Measurements from ENCODE around the gene DMRTA2. TPM values are rescaled to one million over a fixed set of nuclear protein-coding genes. Genes with fewer than 3 reads are reported as not detected.

The DMRTA2 gene
- not detected for total RNA-seq
- not detected for polyA plus RNA-seq (ENCODE audit: insufficient read depth, low read depth, low replicate concordance)
- long read RNA-seq, donor 1, result 0 reads
- long read RNA-seq, donor 2, result 0 reads
- long read RNA-seq, donor 3, result 0 reads
- long read RNA-seq, donor 4, result 0 reads
- long read RNA-seq, donor 5, result 0 reads
- long read RNA-seq, donor 6, result 0 reads
- long read RNA-seq, donor 7, result 0 reads
- long read RNA-seq, donor 8, result 0 reads
- long read RNA-seq, donor 9, result 0 reads
- long read RNA-seq, donor 10, result 0 reads

DNA sequence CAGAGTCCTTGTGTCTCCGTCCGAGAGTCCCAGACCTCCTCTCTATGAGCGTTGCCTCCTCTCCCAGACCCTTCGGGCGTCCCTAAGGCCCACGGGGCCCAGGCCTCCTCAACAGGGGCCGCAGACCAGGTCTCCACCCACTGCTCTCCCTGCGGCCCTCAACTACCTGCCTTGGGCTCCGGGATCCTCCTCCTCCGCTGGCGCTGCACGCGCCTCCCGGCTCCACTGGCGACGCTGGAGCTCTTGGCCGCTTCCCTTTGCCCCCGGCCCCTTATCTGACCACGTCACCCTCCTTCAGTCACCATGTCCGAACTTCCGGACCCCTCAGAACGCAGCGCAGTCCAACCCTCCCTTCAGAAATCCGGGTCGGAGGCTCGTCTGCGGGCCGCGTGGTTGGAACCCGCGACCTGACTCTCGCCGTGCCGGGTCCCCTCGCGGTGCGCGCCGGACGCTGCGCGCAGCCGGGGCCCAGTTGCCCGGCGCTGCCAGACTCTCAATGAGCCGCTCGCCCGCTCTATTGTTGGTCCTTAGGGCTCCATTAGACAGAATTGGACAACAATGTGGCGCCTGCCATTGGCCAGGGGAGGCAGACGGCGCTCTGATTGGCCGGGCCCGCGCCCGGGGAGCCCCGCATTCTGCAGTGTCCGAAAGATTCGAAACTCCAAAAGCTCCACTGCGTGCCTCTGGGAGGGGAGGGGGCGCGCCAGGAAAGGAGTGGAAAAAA is at the start of gene DMRTA2:
DMRTA2 (minus strand) TSS at position 498 of the 724 bp plus-strand sequence. CDS start 1,907 bp downstream, outside the sequence.
- intact Hi-C loops (cut with DNase I), result no loop called here
- no peaks in the 10 kb centered on the region for H3K36me3 ChIP-seq (ENCODE audit: control insufficient read depth in 2 of 3, insufficient read depth in 3 of 3, low read length in 3 of 3)
- peak within 1 kb of the TSS in 1 of 3 donors; percentile 54 for H3K4me3 ChIP-seq (ENCODE audit: low read length in 3 of 3)
- FAIRE-seq (no peak), DNase-seq (peak; percentile 40 to 66 (median 43))
- TF ChIP-seq, protein P1, sequence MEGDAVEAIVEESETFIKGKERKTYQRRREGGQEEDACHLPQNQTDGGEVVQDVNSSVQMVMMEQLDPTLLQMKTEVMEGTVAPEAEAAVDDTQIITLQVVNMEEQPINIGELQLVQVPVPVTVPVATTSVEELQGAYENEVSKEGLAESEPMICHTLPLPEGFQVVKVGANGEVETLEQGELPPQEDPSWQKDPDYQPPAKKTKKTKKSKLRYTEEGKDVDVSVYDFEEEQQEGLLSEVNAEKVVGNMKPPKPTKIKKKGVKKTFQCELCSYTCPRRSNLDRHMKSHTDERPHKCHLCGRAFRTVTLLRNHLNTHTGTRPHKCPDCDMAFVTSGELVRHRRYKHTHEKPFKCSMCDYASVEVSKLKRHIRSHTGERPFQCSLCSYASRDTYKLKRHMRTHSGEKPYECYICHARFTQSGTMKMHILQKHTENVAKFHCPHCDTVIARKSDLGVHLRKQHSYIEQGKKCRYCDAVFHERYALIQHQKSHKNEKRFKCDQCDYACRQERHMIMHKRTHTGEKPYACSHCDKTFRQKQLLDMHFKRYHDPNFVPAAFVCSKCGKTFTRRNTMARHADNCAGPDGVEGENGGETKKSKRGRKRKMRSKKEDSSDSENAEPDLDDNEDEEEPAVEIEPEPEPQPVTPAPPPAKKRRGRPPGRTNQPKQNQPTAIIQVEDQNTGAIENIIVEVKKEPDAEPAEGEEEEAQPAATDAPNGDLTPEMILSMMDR (IDR thresholded peaks at IDR 0.05; ENCODE audit: borderline replicate concordance, extremely low read depth, insufficient read depth), result no peak
- peaks cover 70% of the 10 kb centered on the region for H3K27me3 ChIP-seq (ENCODE audit: control insufficient read depth, insufficient read depth, low read length)
- no peak within 1 kb of the TSS for H3K27ac ChIP-seq (ENCODE audit: low read depth in 2 of 2, low read length in 2 of 2)
- no peak within 1 kb of the TSS for H3K9ac ChIP-seq (ENCODE audit: low read length in 3 of 3)
- H3K9me3 ChIP-seq (ENCODE audit: control insufficient read depth in 2 of 3, insufficient read depth in 1 of 3, low read length in 3 of 3), result no peaks in the 10 kb centered on the region
- H3K4me1 ChIP-seq (ENCODE audit: control insufficient read depth in 2 of 3, insufficient read depth in 2 of 3, low read depth in 1 of 3, low read length in 3 of 3), result peaks cover 0 to 21% (median 0%) of the 10 kb centered on the region in 3 donors

DNA sequence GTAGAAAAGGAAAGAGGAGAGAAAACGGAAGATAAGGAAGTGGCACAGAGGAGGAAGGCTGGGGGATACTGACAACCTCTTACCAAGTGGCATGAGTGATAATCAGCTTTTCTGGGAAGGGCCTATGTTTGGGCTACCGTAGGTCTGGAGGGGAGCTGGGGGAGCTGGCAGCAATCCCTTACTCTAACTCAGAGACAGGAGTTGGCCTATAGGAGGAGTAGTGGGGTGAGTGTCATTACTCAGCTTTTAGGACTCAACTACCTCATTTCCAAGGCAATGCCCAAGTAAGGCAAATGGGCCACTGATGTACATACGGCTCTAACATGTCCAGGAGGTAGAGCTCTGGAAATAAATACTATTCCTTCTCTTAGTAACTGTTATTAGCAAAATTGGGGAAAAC is 48.7 kb upstream of the DMRTA2 start:
- DNase-seq (no peak), FAIRE-seq (no peak)
- Histone ChIP-seq H3K9ac (ENCODE audit: low read length in 3 of 3) (no peak overlapping the region), H3K4me1 (ENCODE audit: control insufficient read depth in 2 of 3, insufficient read depth in 2 of 3, low read depth in 1 of 3, low read length in 3 of 3) (no peaks in the 10 kb centered on the region), H3K9me3 (ENCODE audit: control insufficient read depth in 2 of 3, insufficient read depth in 1 of 3, low read length in 3 of 3) (no peaks in the 10 kb centered on the region), H3K36me3 (ENCODE audit: control insufficient read depth in 2 of 3, insufficient read depth in 3 of 3, low read length in 3 of 3) (peaks cover 0 to 16% (median 3%) of the 10 kb centered on the region in 3 donors), H3K27ac (ENCODE audit: low read depth in 2 of 2, low read length in 2 of 2) (no peak overlapping the region), H3K4me3 (ENCODE audit: low read length in 3 of 3) (no peak overlapping the region), H3K27me3 (ENCODE audit: control insufficient read depth, insufficient read depth, low read length) (no peaks in the 10 kb centered on the region)
- TF ChIP-seq, protein P1 (IDR thresholded peaks at IDR 0.05; ENCODE audit: borderline replicate concordance, extremely low read depth, insufficient read depth), result no peak
- intact Hi-C loops (cut with DNase I), result no loop called here

DNA sequence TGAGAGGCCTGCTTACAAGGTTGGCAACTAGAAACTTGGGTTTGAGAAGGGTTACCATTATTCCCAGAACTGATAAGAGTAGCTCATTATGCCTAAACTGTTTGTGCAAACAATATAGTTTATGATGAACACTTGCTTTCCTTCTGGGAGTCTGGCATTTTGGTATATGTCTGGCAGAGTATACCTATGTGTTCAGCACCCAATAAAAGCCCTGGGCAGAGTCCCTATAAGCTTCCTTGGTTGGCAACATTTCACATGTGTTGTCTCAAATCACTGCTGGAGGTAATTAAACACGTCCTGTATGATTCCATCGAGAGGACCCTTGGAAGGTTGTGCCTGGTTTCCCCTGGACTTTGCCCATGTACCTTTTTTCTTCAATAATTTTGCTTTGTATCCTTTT is 39.7 kb upstream of the DMRTA2 start:
- DNase-seq, result no peak

More for the DNA sequence above, 39.7 kb upstream of the DMRTA2 start:
- TF ChIP-seq, protein P1 (IDR thresholded peaks at IDR 0.05; ENCODE audit: borderline replicate concordance, extremely low read depth, insufficient read depth), result no peak
- H3K9ac ChIP-seq (ENCODE audit: low read length in 3 of 3), result no peak overlapping the region
- H3K4me1 ChIP-seq (ENCODE audit: control insufficient read depth in 2 of 3, insufficient read depth in 2 of 3, low read depth in 1 of 3, low read length in 3 of 3), result no peaks in the 10 kb centered on the region
- no peaks in the 10 kb centered on the region for H3K27me3 ChIP-seq (ENCODE audit: control insufficient read depth, insufficient read depth, low read length)
- H3K4me3 ChIP-seq (ENCODE audit: low read length in 3 of 3), result no peak overlapping the region
- H3K36me3 ChIP-seq (ENCODE audit: control insufficient read depth in 2 of 3, insufficient read depth in 3 of 3, low read length in 3 of 3), result no peaks in the 10 kb centered on the region
- no peaks in the 10 kb centered on the region for H3K9me3 ChIP-seq (ENCODE audit: control insufficient read depth in 2 of 3, insufficient read depth in 1 of 3, low read length in 3 of 3)
- H3K27ac ChIP-seq (ENCODE audit: low read depth in 2 of 2, low read length in 2 of 2), result no peak overlapping the region
- intact Hi-C loops (cut with DNase I), result no loop called here
- no peak for FAIRE-seq

Measured in kidney (tissue), 22 donors.